Suprapubic skin (tissue), 4 donors: ENCODE results near the gene LCA5. TPM values are rescaled to one million over a fixed set of nuclear protein-coding genes. Genes with fewer than 3 reads are reported as not detected.

ENCODE experiments used
- DNase-seq, 2 donors: peaks; one replicate each; pipeline ENCODE4 v3.0.0-alpha.2; 2019; ENCODE audit warnings: low spot score in 2 of 2
- H3K27ac ChIP-seq: fragments of 200-600 bp; sonication (generic); one replicate; pipeline ENCODE4 v1.5.1; 2019
- H3K27me3 ChIP-seq: fragments of 200-600 bp; sonication (generic); one replicate; pipeline ENCODE4 v1.5.1; 2019
- H3K36me3 ChIP-seq: fragments of 200-600 bp; sonication (generic); one replicate; pipeline ENCODE4 v1.5.1; 2019
- H3K4me1 ChIP-seq: fragments of 200-600 bp; sonication (generic); one replicate; pipeline ENCODE4 v1.5.1; 2019
- H3K4me3 ChIP-seq: fragments of 200-600 bp; sonication (generic); one replicate; pipeline ENCODE4 v1.5.1; 2019; ENCODE audit warnings: mild to moderate bottlenecking
- H3K9me3 ChIP-seq: fragments of 200-600 bp; sonication (generic); one replicate; pipeline ENCODE4 v1.5.1; 2019
- CTCF ChIP-seq, 2 donors: fragments of 200-600 bp in 1 of 2; fragments of 450-650 bp in 1 of 2; sonication (generic) in 1 of 2; IDR thresholded peaks; one replicate each; pipeline ENCODE4 v1.5.1; 2016 to 2019; ENCODE audit warnings: antibody characterized with exemption in 2 of 2, mild to moderate bottlenecking in 1 of 2, moderate library complexity in 1 of 2
- EP300 ChIP-seq: sonication (generic); formaldehyde crosslinking; IDR thresholded peaks from one replicate; pipeline ENCODE4 v1.6.1; 2017; ENCODE audit warnings: antibody characterized with exemption
- POLR2A ChIP-seq, 2 donors: fragments of 450-650 bp; IDR thresholded peaks; one replicate each; pipeline ENCODE4 v1.6.1; 2017; ENCODE audit warnings: antibody characterized with exemption in 2 of 2, mild to moderate bottlenecking in 2 of 2, moderate library complexity in 2 of 2
- POLR2AphosphoS5 ChIP-seq, 3 donors: sonication (generic); formaldehyde crosslinking; IDR thresholded peaks; one replicate each; pipeline ENCODE4 v1.6.1; 2017; ENCODE audit warnings: antibody characterized with exemption in 3 of 3
- WGBS: methylation state at CpG from one replicate; pipeline ENCODE4 v1.1.5; 2018; 5-methylcytosine and 5-hydroxymethylcytosine counted together
- total RNA-seq, 4 donors: library from RNA; depleted of rRNA; stranded (reverse); fragments of >200 nt; gene quantifications; one replicate each; pipeline ENCODE4 v1.1.0, GENCODE V29; 2016

Gene LCA5
- total RNA-seq, 4 donors from 2014 or later, result 0.95 to 2.6 (median 1.5) TPM

GRCh38 chr6:79441192-79441591, 96.0 kb downstream of the LCA5 start:
- no peak for DNase-seq
- H3K9me3 ChIP-seq, result no peaks in the 10 kb centered on the region
- no peak for TF ChIP-seq POLR2A (IDR thresholded peaks at IDR 0.05)
- TF ChIP-seq CTCF (IDR thresholded peaks at IDR 0.05), result no peak
- no peak for TF ChIP-seq POLR2AphosphoS5 (IDR thresholded peaks at IDR 0.05)
- TF ChIP-seq EP300, result no peak

GRCh38 chr6:79440598-79440997, 96.6 kb downstream of the LCA5 start:
- no peak for DNase-seq
- H3K9me3 ChIP-seq, result no peaks in the 10 kb centered on the region
- no peak overlapping the region for H3K4me3 ChIP-seq
- no peaks in the 10 kb centered on the region for H3K36me3 ChIP-seq
- no peak for TF ChIP-seq CTCF (IDR thresholded peaks at IDR 0.05)
- no peak for TF ChIP-seq POLR2A (IDR thresholded peaks at IDR 0.05)
- no peak for TF ChIP-seq POLR2AphosphoS5 (IDR thresholded peaks at IDR 0.05)
- no peak for TF ChIP-seq EP300
- H3K27ac ChIP-seq, result no peak overlapping the region
- no peaks in the 10 kb centered on the region for H3K4me1 ChIP-seq
- H3K27me3 ChIP-seq, result no peaks in the 10 kb centered on the region
- 48% methylated on average over 1 of the region's 1 CpG for WGBS

More at GRCh38 chr6:79441192-79441591, 96.0 kb downstream of the LCA5 start:
- H3K27ac ChIP-seq, result no peak overlapping the region
- no peaks in the 10 kb centered on the region for H3K36me3 ChIP-seq
- H3K4me3 ChIP-seq, result no peak overlapping the region
- H3K4me1 ChIP-seq, result no peaks in the 10 kb centered on the region
- H3K27me3 ChIP-seq, result no peaks in the 10 kb centered on the region

GRCh38 chr6:79438030-79438429, 99.2 kb downstream of the LCA5 start:
- Histone ChIP-seq H3K9me3 (no peaks in the 10 kb centered on the region), H3K4me3 (no peak overlapping the region), H3K27ac (no peak overlapping the region), H3K36me3 (no peaks in the 10 kb centered on the region), H3K27me3 (no peaks in the 10 kb centered on the region), H3K4me1 (no peaks in the 10 kb centered on the region)
- DNase-seq, result no peak
- TF ChIP-seq EP300 (no peak), POLR2AphosphoS5 (IDR thresholded peaks at IDR 0.05) (no peak), POLR2A (IDR thresholded peaks at IDR 0.05) (no peak), CTCF (IDR thresholded peaks at IDR 0.05) (no peak)
- 29% methylated on average over 2 of the region's 2 CpGs for WGBS

- no peaks in the 10 kb centered on the region for H3K36me3 ChIP-seq
- TF ChIP-seq POLR2A (IDR thresholded peaks at IDR 0.05) (no peak), POLR2AphosphoS5 (IDR thresholded peaks at IDR 0.05) (no peak), CTCF (IDR thresholded peaks at IDR 0.05) (no peak), EP300 (no peak)
- no peaks in the 10 kb centered on the region for H3K4me1 ChIP-seq
- no peaks in the 10 kb centered on the region for H3K9me3 ChIP-seq
- H3K4me3 ChIP-seq, result no peak overlapping the region
- no peak overlapping the region for H3K27ac ChIP-seq
- DNase-seq, result no peak
- WGBS, result 81% methylated on average over 2 of the region's 2 CpGs
- H3K27me3 ChIP-seq, result no peaks in the 10 kb centered on the region
Measured at GRCh38 chr6:79436241-79436640, 101.0 kb downstream of the LCA5 start.

- H3K9me3 ChIP-seq, result no peaks in the 10 kb centered on the region
- no peaks in the 10 kb centered on the region for H3K27me3 ChIP-seq
- H3K4me1 ChIP-seq, result no peaks in the 10 kb centered on the region
- no peaks in the 10 kb centered on the region for H3K36me3 ChIP-seq
- no peak overlapping the region for H3K27ac ChIP-seq
- TF ChIP-seq EP300 (no peak), CTCF (IDR thresholded peaks at IDR 0.05) (no peak), POLR2AphosphoS5 (IDR thresholded peaks at IDR 0.05) (no peak), POLR2A (IDR thresholded peaks at IDR 0.05) (no peak)
- H3K4me3 ChIP-seq, result no peak overlapping the region
- DNase-seq, result no peak
Measured at GRCh38 chr6:79435746-79436145, 101.5 kb downstream of the LCA5 start.

Other genes starting within 250 kb of the LCA5 start
- 10 to 100 TPM; 30.5 to 67.1 (median 56.7) TPM for gene SH3BGRL2, start 93.9 kb upstream of the LCA5 start, total RNA-seq